Right lobe of liver (tissue), 6 donors: ENCODE results near the gene SRCAP. TPM values are rescaled to one million over a fixed set of nuclear protein-coding genes. Genes with fewer than 3 reads are reported as not detected.
A peak's percentile ranks its signal among the peaks of the same experiment; 100 is the strongest.

Experiments
- ATAC-seq, 4 donors: fragments of 200-7000 bp; cut with Tn5 transposase; one replicate each; pipeline ENCODE4 v1.9.1; 2020; ENCODE audit warnings: mild to moderate bottlenecking in 4 of 4, moderate library complexity in 4 of 4
- DNase-seq, 3 donors: peaks; one replicate each; pipeline ENCODE4 v3.0.0-alpha.2; 2020
- H3K27ac ChIP-seq, 3 donors: fragments of 200-600 bp; one replicate each; pipeline ENCODE4 v1.8.0; 2022
- H3K27me3 ChIP-seq, 2 donors: fragments of 200-600 bp; one replicate each; pipeline ENCODE4 v1.8.0; 2022
- H3K36me3 ChIP-seq, 4 donors: fragments of 200-600 bp; sonication (generic) in 1 of 4; one replicate each; pipeline versions ENCODE4 v1.5.1 to v1.8.0; 2017 to 2022; ENCODE audit warnings: control low read depth in 1 of 4
- H3K4me1 ChIP-seq, 4 donors: fragments of 200-600 bp; sonication (generic) in 1 of 4; one replicate each; pipeline versions ENCODE4 v1.5.1 to v1.8.0; 2017 to 2022; ENCODE audit warnings: control low read depth in 1 of 4
- H3K4me3 ChIP-seq, 3 donors: fragments of 200-600 bp; one replicate each; pipeline ENCODE4 v1.8.0; 2022
- H3K9me3 ChIP-seq, 4 donors: fragments of 200-600 bp; sonication (generic) in 1 of 4; one replicate each; pipeline versions ENCODE4 v1.5.1 to v1.8.0; 2017 to 2022; ENCODE audit warnings: control low read depth in 1 of 4
- POLR2A ChIP-seq: fragments of 450-650 bp; IDR thresholded peaks from one replicate; pipeline ENCODE4 v1.6.1; 2017; ENCODE audit warnings: antibody characterized with exemption, mild to moderate bottlenecking
- WGBS: methylation state at CpG from one replicate; pipeline ENCODE4 v1.1.6; 2018; ENCODE audit warnings: low coverage, low lambda C conversion rate; ENCODE audit not compliant: insufficient coverage; ENCODE audit errors: missing lambda C conversion rate; 5-methylcytosine and 5-hydroxymethylcytosine counted together
- intact Hi-C, 2 donors: fragments of 100-400 bp; cut with DNase I; formaldehyde crosslinking; loops; one replicate each; pipeline versions ENCODE4 v1.11.2 to v1.14.1; 2022
- total RNA-seq, 6 experiments: library from RNA; depleted of rRNA in 2 of 6; stranded (reverse); fragments of >200 nt in 2 of 6; fragmentation: NEBNext Ultra II Directional in 3 of 6; extraction: Animal tissue kit (Norgen Biotek cat#: 25700) in 3 of 6; gene quantifications; one replicate each; pipeline versions ENCODE4 v1.1.0 to v1.2.4, GENCODE V29; 2016 to 2023
- TF ChIP-seq, protein P1 (sequence below), 4 donors: fragments of 200-600 bp in 3 of 4; fragments of 450-650 bp in 1 of 4; IDR thresholded peaks; one replicate each; pipeline versions ENCODE4 v1.5.1 to v1.8.0; 2016 to 2022; ENCODE audit warnings: antibody characterized with exemption in 4 of 4, mild to moderate bottlenecking in 2 of 4
- donor health status: DM: no; HTN: yes; CAD: no.
- donor health status: DM: no; HTN: no; CAD: no.
- donor health status: DM: no; HTN: no; CAD: no.
- donor health status: DM: no; HTN: yes; CAD: no.
- donor health status: DM: no; HTN: yes; CAD: no.

SRCAP gene
- total RNA-seq, 6 experiments from 2014 or later, result 12.1 to 31.3 (median 22.6) TPM

DNA sequence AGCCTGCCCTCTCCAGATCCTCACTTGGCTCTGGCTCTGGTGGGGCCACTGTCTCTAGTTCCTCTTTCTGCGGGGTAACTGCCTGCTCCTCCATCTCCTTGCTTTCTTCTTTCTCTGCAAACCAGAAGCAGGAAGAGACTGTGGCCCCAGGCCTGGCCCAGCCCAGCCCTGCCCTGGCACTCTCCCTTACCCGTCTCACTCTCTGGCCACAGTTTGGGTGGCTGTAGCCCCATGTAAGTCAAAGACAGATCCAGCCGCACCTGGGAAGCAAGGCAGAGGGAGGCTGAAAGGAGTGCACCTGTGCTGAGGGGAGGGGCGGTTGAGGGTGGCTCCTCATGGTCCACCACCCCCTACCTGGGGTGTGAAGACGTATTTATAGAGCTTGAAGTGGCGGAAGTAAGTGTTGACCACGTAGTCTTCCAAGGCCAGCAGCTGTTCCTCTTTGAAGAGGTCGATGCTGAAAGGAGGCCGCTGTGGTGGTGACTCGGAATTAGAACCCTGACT, 60.1 kb downstream of the SRCAP start:
- 65% methylated on average over 10 of the region's 10 CpGs for WGBS
- Histone ChIP-seq H3K36me3 (peaks cover 0 to 10% (median 2%) of the 10 kb centered on the region in 4 donors), H3K4me1 (peaks cover 0 to 35% (median 9%) of the 10 kb centered on the region in 4 donors), H3K27me3 (no peaks in the 10 kb centered on the region), H3K4me3 (no peak overlapping the region), H3K9me3 (no peaks in the 10 kb centered on the region), H3K27ac (peak overlapping the region in 1 of 3 donors; percentile 18)
- intact Hi-C loops, result loop anchor here in 1 of 2 donors (10.0 kb wide), 1 partner anchor 54 kb away; no protein-coding TSS in a partner anchor
- ATAC-seq (peak in 1 of 4 donors; percentile 2), DNase-seq (no peak)
- TF ChIP-seq, protein P1, sequence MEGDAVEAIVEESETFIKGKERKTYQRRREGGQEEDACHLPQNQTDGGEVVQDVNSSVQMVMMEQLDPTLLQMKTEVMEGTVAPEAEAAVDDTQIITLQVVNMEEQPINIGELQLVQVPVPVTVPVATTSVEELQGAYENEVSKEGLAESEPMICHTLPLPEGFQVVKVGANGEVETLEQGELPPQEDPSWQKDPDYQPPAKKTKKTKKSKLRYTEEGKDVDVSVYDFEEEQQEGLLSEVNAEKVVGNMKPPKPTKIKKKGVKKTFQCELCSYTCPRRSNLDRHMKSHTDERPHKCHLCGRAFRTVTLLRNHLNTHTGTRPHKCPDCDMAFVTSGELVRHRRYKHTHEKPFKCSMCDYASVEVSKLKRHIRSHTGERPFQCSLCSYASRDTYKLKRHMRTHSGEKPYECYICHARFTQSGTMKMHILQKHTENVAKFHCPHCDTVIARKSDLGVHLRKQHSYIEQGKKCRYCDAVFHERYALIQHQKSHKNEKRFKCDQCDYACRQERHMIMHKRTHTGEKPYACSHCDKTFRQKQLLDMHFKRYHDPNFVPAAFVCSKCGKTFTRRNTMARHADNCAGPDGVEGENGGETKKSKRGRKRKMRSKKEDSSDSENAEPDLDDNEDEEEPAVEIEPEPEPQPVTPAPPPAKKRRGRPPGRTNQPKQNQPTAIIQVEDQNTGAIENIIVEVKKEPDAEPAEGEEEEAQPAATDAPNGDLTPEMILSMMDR (IDR thresholded peaks at IDR 0.05), result no peak
- no peak for TF ChIP-seq POLR2A

DNA sequence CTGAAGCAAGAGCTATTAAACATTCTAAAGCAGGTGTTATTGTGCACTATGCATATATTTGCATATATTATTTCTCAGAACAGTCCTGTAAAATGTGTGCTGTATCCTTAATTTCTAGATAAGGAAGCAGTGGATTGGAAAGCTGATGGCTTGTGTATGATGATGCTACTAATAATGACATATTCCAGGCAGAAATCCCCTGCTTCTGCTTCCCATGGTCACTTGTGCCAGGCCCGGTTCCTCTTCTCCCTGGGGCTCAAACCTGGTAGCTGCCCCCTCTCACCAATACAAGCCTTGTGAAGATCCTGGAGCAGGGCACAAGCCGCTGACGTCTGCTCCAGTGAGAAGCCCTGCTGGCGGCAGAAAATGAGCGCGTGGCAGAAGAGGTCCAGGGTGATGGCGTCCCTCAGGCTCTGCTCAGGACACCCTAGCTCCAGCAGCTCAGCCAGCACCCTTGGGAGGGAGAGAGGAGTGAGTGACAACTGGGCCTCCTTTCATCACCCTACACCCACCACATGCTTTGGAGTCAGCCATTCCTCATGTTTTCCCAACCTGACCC, 61.1 kb downstream of the SRCAP start:
- intact Hi-C loops, result no loop called here
- no peak for TF ChIP-seq POLR2A
- TF ChIP-seq, protein P1 (IDR thresholded peaks at IDR 0.05), result no peak
- Histone ChIP-seq H3K36me3 (peaks cover 0 to 21% (median 4%) of the 10 kb centered on the region in 4 donors), H3K9me3 (no peaks in the 10 kb centered on the region), H3K27ac (no peak overlapping the region), H3K4me1 (peaks cover 0 to 24% (median 9%) of the 10 kb centered on the region in 4 donors), H3K4me3 (no peak overlapping the region), H3K27me3 (no peaks in the 10 kb centered on the region)
- 100% methylated on average over 1 of the region's 7 CpGs for WGBS
- DNase-seq, result no peak
- ATAC-seq, result no peak

DNA sequence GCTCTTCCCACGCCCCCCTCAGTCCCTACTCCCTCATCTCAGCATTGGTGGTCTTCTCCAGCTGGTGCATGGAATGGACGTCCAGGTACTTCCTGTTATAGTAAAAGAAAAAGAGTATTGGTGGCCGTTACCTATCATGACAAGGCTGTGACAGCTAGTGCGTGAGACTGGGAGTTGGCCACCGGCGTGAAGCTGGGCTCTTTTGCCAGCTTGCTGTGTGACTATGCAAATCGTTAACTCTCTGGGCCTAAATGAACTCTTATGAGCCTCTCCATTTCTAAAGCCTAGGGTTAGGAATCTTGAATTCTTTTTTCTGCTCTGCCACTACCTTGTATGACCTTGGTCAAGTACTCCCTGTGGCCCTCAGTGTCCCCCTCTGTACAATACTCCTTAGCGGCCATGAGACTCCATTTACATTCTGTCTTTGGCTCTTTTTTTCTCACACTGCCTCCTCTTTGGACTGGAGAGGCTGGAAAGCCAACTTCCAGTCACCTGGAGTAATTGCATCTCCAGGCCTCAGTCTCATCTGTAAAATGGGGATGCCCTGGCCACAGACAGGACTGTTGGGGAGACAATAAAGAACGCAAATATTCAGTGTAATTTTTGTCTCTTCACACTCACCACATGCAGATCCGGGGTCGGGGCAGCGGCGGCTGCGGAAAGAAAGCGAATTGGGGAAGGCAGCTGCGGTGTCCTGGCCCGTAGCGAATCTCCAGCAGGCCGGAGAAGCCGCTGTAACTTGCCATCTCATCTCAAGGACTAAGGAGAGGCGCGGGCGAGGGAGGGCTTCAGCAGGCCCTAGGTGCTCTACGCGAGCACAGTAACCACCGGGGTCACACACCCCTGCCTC, 61.8 kb downstream of the SRCAP start:
- intact Hi-C loops, result no loop called here
- ATAC-seq, result no peak
- Histone ChIP-seq H3K9me3 (no peaks in the 10 kb centered on the region), H3K27ac (no peak overlapping the region), H3K27me3 (no peaks in the 10 kb centered on the region), H3K36me3 (peaks cover 0 to 28% (median 8%) of the 10 kb centered on the region in 4 donors), H3K4me1 (peaks cover 0 to 24% (median 9%) of the 10 kb centered on the region in 4 donors), H3K4me3 (peak overlapping the region; percentile 68 to 81 (median 78))
- no peak for TF ChIP-seq POLR2A
- TF ChIP-seq, protein P1 (IDR thresholded peaks at IDR 0.05), result no peak
- WGBS, result 54% methylated on average over 14 of the region's 26 CpGs
- DNase-seq, result no peak

DNA sequence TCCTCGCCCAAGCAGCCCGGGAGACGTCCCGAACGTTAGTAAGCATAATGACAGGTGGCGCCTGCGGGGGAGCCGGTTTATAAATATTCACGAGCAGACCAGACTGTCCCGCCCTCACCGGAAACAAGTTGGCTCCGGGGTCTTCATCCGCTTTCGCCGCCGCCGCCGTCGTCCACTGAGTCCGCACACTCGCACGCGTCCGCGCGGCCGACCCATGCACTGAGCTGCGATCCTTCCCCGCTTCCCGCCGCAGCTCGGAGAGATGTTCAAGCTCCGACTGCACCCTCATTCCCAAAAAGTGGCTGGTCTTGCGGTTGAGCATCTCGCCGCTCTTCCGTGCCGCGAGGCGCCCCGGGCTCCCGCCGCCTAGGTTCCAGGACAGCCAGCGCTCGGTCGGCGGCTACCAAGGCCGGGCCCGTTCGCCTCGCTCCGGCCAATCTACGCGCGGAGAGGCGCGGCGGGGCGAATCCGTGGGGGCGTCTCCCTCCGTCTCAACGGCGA, 62.5 kb downstream of the SRCAP start:
- no peak for DNase-seq
- TF ChIP-seq, protein P1 (IDR thresholded peaks at IDR 0.05), result no peak
- TF ChIP-seq POLR2A, result no peak
- peak; percentile 11 to 51 (median 13) for ATAC-seq
- Histone ChIP-seq H3K4me3 (peak overlapping the region; percentile 68 to 81 (median 78)), H3K27me3 (no peaks in the 10 kb centered on the region), H3K27ac (no peak overlapping the region), H3K36me3 (peaks cover 0 to 35% (median 13%) of the 10 kb centered on the region in 4 donors), H3K9me3 (no peaks in the 10 kb centered on the region), H3K4me1 (peaks cover 0 to 24% (median 9%) of the 10 kb centered on the region in 4 donors)
- intact Hi-C loops, result no loop called here
- WGBS, result 1% methylated on average over 17 of the region's 64 CpGs
